ENCODE results near the gene VEZF1. TPM values are rescaled to one million over a fixed set of nuclear protein-coding genes. Genes with fewer than 3 reads are reported as not detected.

The VEZF1 gene
- total and polyA plus RNA-seq, 2 donors (not counting 1 experiment from before 2014, with no cell fraction given), result 14.7 to 75.9 TPM

DNA sequence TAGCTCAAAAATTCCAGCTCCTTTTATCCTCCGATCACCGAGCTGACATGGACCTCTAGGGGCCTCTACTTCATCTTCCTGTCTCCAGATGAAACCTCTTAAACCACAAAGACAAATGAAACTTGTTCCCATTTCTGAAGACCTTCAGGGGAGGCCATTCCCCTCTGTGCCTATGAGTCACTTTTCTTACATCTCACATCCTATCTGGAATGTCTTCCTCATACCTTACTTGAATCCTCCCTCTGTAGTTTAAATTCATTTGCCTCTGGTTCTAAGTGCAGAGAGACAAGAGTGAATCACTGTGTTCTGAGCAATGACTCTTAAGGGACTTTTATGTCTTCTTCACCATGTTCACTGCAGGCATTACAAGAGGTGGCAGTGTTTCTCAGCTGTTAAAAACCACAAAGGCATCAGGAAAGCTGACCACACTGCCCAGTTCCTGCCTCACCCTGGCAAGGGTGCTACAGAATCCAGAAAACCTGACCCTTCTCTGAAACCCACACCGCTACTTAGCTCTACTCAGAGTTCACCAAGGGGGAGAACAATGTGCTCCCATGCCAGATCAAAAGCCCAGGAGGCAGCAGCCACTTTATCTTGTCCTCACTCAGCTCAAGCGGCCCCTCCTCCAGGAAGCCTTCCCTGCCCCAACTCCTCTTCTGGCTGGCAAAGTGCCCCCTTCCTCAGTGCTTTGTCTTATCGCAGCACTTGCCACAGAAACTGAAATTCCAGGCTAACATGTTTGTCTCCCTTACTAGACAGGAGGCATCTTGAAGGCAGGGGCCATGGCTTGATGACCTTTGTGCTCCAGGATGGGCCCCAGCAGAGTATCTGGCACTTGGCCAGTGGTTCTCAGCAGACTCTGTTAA, 39.3 kb downstream of the VEZF1 start:
- H3K4me2 ChIP-seq (replicated peaks; ENCODE audit: low read depth, low read length, poor library complexity, severe bottlenecking), result no peak overlapping the region
- H3K4me1 ChIP-seq (ENCODE audit: control insufficient read depth in 2 of 2, insufficient read depth in 2 of 2, low read length in 2 of 2), result peaks cover 30 to 48% of the 10 kb centered on the region in 2 donors
- DNase-seq (no peak), ATAC-seq (ENCODE audit: low read depth) (no peak)
- no peak overlapping the region for H3K9ac ChIP-seq (ENCODE audit: low read length)
- no peaks in the 10 kb centered on the region for H3K79me2 ChIP-seq (ENCODE audit: control insufficient read depth, insufficient read depth, low read length)
- H2AFZ ChIP-seq (ENCODE audit: insufficient read depth, low read depth, low read length, poor library complexity, severe bottlenecking), result no peak overlapping the region
- POLR2A ChIA-PET, result interaction anchor here (0.7 to 1.3 kb wide), 2 partner anchors 9 to 697 kb away, joined by 3 to 6 read pairs; no protein-coding TSS in a partner anchor
- H3K4me3 ChIP-seq (ENCODE audit: control extremely low read depth in 1 of 5, extremely low read depth in 1 of 5, insufficient read depth in 1 of 5, low read depth in 2 of 5, low read length in 4 of 5), result no peak overlapping the region
- H4K20me1 ChIP-seq (ENCODE audit: control insufficient read depth, insufficient read depth, low read length, poor library complexity, severe bottlenecking), result no peaks in the 10 kb centered on the region
- H3K9me3 ChIP-seq (ENCODE audit: control extremely low read depth in 1 of 3, control insufficient read depth in 2 of 3, insufficient read depth in 1 of 3, low read length in 2 of 3), result peaks cover 0 to 7% (median 0%) of the 10 kb centered on the region in 3 donors
- peaks cover 0 to 49% (median 24%) of the 10 kb centered on the region in 4 experiments for H3K27me3 ChIP-seq (replicated peaks in 1 of 4; ENCODE audit: control extremely low read depth in 1 of 4, control insufficient read depth in 3 of 4, insufficient read depth in 4 of 4, low read length in 3 of 4)
- H3K36me3 ChIP-seq (replicated peaks in 1 of 2; ENCODE audit: control extremely low read depth in 1 of 2, control insufficient read depth in 1 of 2, extremely low read depth in 1 of 2, insufficient read depth in 2 of 2, low read length in 1 of 2), result no peaks in the 10 kb centered on the region
- TF ChIP-seq EZH2 (IDR thresholded peaks at IDR 0.05; ENCODE audit: borderline replicate concordance, insufficient read depth, low read depth, low read length, poor library complexity, severe bottlenecking), result no peak
- TF ChIP-seq, protein P1, sequence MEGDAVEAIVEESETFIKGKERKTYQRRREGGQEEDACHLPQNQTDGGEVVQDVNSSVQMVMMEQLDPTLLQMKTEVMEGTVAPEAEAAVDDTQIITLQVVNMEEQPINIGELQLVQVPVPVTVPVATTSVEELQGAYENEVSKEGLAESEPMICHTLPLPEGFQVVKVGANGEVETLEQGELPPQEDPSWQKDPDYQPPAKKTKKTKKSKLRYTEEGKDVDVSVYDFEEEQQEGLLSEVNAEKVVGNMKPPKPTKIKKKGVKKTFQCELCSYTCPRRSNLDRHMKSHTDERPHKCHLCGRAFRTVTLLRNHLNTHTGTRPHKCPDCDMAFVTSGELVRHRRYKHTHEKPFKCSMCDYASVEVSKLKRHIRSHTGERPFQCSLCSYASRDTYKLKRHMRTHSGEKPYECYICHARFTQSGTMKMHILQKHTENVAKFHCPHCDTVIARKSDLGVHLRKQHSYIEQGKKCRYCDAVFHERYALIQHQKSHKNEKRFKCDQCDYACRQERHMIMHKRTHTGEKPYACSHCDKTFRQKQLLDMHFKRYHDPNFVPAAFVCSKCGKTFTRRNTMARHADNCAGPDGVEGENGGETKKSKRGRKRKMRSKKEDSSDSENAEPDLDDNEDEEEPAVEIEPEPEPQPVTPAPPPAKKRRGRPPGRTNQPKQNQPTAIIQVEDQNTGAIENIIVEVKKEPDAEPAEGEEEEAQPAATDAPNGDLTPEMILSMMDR (IDR thresholded peaks at IDR 0.05), result no peak
- Mint-ChIP-seq H3K4me3 (peak overlapping the region; percentile 1), H3K27me3 (peaks cover 60% of the 10 kb centered on the region), H3K9me3 (ENCODE audit: insufficient read depth) (no peaks in the 10 kb centered on the region), H3K4me1 (peaks cover 42% of the 10 kb centered on the region), H3K27ac (no peak overlapping the region)
- no peak overlapping the region for H3K27ac ChIP-seq (ENCODE audit: low read length in 2 of 2)
- WGBS (ENCODE audit: insufficient coverage), result 53% methylated on average over 5 of the region's 5 CpGs
- intact Hi-C loops (cut with micrococcal nuclease), result loop anchor here (5.0 kb wide), 1 partner anchor 81 kb away; no protein-coding TSS in a partner anchor
- CTCF ChIA-PET, result interaction anchor here (0.7 to 6.1 kb wide), 6 partner anchors 8 to 89 kb away, joined by 3 to 31 read pairs (median 4); no protein-coding TSS in a partner anchor

All from B cell (primary cell).